AG08396 (cell line): ENCODE results near the gene MRAP.

Experiments used
- DNase-seq: peaks from one replicate; pipeline ENCODE4 v3.0.0; 2012; ENCODE audit warnings: low spot score, mixed read lengths

MRAP gene

GRCh38 chr21:32322676-32323075 lies 24.0 kb downstream of the MRAP start:
- DNase-seq, result no peak

- DNase-seq, result no peak
Measured at GRCh38 chr21:32325706-32326105, 27.1 kb downstream of the MRAP start.

GRCh38 chr21:32328595-32328994 lies 29.9 kb downstream of the MRAP start:
- DNase-seq, result no peak

GRCh38 chr21:32329331-32329730 lies 30.7 kb downstream of the MRAP start:
- DNase-seq, result peak; percentile 46

- peak; percentile 68 for DNase-seq
Measured at GRCh38 chr21:32329776-32330175, 31.1 kb downstream of the MRAP start.

GRCh38 chr21:32330784-32331311 lies 32.2 kb downstream of the MRAP start:
- DNase-seq, result no peak

- DNase-seq, result no peak
Measured at GRCh38 chr21:32331444-32332305, 33.0 kb downstream of the MRAP start.

GRCh38 chr21:32332463-32332951 lies 33.9 kb downstream of the MRAP start:
- no peak for DNase-seq

GRCh38 chr21:32333953-32334673 lies 35.5 kb downstream of the MRAP start:
- DNase-seq, result no peak

GRCh38 chr21:32334980-32335531 lies 36.4 kb downstream of the MRAP start:
- DNase-seq, result no peak

- DNase-seq, result no peak
Measured at GRCh38 chr21:32335601-32336575, 37.2 kb downstream of the MRAP start.

GRCh38 chr21:32336711-32337110 lies 38.1 kb downstream of the MRAP start:
- peak; percentile 33 for DNase-seq

GRCh38 chr21:32337206-32337605 lies 38.6 kb downstream of the MRAP start:
- no peak for DNase-seq

GRCh38 chr21:32338209-32338921 lies 39.7 kb downstream of the MRAP start:
- no peak for DNase-seq

- DNase-seq, result no peak
Measured at GRCh38 chr21:32340863-32341848, 42.5 kb downstream of the MRAP start.

GRCh38 chr21:32346951-32347350 lies 48.3 kb downstream of the MRAP start:
- DNase-seq, result no peak

GRCh38 chr21:32347351-32347750 lies 48.7 kb downstream of the MRAP start:
- DNase-seq, result no peak

- no peak for DNase-seq
Measured at GRCh38 chr21:32347977-32348376, 49.3 kb downstream of the MRAP start.

- no peak for DNase-seq
Measured at GRCh38 chr21:32348604-32349332, 50.1 kb downstream of the MRAP start.
